HG03571 (cell line): ENCODE measurements around the gene NPIPB8.
"Not testable (repeated sequence)": the region's sequence is repeated elsewhere in the genome, so short reads cannot be mapped to it uniquely, and the experiment has no call there.

Experiments
- ATAC-seq: cut with Tn5 transposase; IDR thresholded peaks from one replicate; pipeline ENCODE4 v1.9.1; 2021; ENCODE audit not compliant: unreplicated experiment

The NPIPB8 gene

DNA sequence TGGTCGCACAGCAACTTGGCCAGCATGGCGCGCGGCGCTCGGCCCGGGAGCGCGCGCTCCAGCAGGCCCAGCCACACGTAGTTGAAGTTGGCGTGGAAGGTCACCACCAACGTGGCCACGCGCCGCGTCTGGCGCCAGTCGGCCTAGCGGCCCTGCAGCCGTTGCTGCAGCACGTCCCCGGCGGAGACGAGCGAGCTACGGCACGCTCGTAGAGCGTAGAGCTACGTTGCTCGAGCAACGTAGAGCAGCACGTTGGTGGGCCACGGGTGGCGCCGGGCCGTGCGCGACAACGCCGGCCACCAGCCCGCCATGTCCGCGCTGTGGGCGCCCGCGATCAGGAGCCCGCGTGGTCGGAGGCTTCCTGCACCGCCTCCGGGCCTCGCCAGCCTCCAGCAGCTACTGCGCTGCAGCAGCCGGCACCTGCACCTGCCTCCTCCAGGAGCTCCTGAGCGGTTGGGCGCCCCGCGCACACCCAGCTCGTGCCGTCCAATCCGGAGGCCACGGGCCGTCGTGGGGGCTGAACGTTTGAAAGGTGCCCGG is 14.6 kb upstream of the NPIPB8 start:
- no peak for ATAC-seq

DNA sequence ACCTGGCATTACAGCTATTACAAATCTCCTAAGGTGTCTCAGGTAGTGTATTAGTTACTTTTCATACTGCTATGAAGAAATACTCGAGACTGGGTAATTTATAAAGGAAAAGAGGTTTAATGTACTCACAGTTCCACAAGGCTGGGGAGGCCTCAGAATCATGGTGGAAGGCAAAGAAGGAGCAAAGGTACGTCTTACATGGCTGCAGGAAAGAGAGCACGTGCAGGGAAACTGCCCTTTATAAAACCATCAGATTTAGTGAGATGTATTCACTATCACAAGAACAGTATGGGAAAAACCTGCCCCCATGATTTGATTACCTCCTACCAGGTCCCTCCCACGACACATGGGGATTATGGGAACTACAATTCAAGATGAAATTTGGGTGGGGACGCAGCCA is 7.0 kb upstream of the NPIPB8 start:
- ATAC-seq: not testable (repeated sequence)

GRCh38 chr16:28636093-28636823 is 1.6 kb upstream of the NPIPB8 start:
- ATAC-seq: not testable (repeated sequence)

- ATAC-seq: not testable (repeated sequence)
Measured at GRCh38 chr16:28638359-28638758, 494 bp downstream of the NPIPB8 start.

- ATAC-seq: not testable (repeated sequence)
Measured at GRCh38 chr16:28639959-28640358, 2.1 kb downstream of the NPIPB8 start.

GRCh38 chr16:28666264-28666663 is 28.4 kb downstream of the NPIPB8 start:
- not testable (repeated sequence) for ATAC-seq

DNA sequence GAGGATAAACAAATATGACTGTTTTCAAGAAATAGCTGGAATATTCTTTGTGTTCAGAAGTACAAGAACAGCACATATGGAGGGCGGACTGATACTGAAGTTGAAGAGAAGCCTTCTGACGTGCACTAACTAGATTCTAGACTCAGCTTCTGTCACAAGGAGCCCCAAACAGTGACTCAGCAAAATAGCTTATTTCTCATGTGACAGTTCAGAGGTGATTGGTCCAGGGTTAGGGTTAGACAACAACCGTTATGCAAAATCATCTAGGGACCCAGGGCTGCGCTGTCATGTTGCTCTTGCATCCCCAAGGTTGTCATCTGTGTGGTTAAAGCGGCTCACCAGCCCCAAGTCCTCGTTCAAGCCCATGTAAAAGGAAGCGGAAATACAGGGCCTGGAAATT is 29.6 kb downstream of the NPIPB8 start:
- not testable (repeated sequence) for ATAC-seq

GRCh38 chr16:28668199-28668598 is 30.3 kb downstream of the NPIPB8 start:
- ATAC-seq: not testable (repeated sequence)

DNA sequence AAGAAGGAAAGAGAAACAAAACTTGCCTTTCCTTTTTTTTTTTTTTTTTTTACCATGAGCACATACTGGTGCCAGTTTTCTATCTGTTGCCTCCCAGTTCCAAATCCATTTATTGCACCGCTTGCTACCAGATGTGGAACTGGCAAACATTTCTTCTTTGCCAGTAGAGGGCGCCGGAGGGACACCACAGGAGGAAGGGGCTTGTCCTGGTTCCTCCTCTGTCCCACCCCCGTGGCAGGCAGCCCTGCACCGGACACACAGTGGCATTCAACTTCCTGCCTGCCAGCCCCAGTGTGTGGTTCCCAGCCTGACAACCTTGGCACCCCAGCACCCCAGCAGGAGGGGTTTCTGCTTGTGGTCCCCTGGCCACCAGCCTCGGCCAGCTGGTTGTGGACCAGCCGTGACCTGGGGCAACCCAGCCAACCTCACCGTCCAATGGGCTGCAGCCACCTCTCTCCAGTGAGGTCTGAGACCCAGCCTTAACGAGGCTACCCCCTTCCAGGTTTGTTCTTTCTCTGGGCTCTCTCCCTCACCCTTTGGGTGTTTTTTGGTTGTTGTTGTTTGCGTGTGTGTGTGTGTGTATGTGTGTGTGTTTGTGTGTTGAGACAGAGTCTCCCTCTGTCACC is 50.6 kb downstream of the NPIPB8 start:
- ATAC-seq: not testable (repeated sequence)

DNA sequence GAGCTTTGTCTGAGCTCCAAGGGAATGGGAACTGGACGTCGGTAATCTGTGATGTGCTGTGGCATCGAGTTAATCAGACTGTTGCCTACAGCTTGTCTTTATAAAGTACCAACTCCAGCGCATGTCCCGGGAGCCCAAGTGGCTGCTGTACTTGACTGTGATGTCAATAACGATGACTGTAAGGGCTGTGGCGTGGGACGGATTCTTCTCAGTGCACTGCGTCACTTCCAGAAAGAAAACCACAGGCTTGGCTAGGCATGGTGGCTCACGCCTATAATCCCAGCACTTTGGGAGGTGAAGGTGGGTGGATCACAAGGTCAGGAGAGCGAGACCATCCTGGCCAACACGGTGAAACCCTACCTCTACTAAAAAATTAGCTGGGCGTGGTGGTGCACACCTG is 51.6 kb downstream of the NPIPB8 start:
- ATAC-seq: not testable (repeated sequence)

- ATAC-seq: not testable (repeated sequence)
Measured at GRCh38 chr16:28691722-28692121, 53.9 kb downstream of the NPIPB8 start.

- not testable (repeated sequence) for ATAC-seq
Measured at GRCh38 chr16:28693257-28693950, 55.5 kb downstream of the NPIPB8 start.

GRCh38 chr16:28699792-28700191 is 61.9 kb downstream of the NPIPB8 start:
- ATAC-seq: not testable (repeated sequence)

GRCh38 chr16:28700349-28700748 is 62.5 kb downstream of the NPIPB8 start:
- not testable (repeated sequence) for ATAC-seq

DNA sequence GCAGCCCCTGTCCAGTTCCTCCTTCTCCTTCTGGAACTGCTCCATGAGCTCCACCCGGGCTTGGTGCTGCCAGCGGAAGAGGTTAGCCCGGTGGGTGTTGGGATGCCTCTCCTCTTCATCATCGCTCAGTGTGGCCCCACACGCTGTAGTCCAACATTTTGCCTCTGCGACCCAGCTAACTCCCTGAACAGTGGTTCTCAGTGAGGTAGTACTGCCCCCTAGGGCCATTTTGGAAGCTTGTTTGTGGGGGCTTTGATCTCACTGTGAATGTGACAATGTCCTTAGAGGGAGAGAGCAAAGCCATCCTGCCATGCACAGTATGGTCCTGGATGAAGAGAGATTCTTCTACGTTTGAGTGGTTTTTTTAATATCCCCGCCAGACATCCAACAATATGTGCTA is 63.5 kb downstream of the NPIPB8 start:
- not testable (repeated sequence) for ATAC-seq

- not testable (repeated sequence) for ATAC-seq
Measured at GRCh38 chr16:28704246-28704645, 66.4 kb downstream of the NPIPB8 start.
